Neural cell (in vitro differentiated cells): ENCODE data around the gene RABGGTB. TPM values are rescaled to one million over a fixed set of nuclear protein-coding genes. Genes with fewer than 3 reads are reported as not detected.

Experiments
- H2AFZ ChIP-seq: fragments of 200-600, 300-800 bp; sonication (generic), shearing (Covaris generic); 2 replicates; pipeline ENCODE4 v1.6.0; 2014; ENCODE audit warnings: low read depth, mild to moderate bottlenecking, antibody characterized with exemption, low read length, moderate library complexity
- H3F3A ChIP-seq: fragments of 200-600 bp; shearing (Covaris generic); 2 replicates; pipeline ENCODE4 v1.6.1; 2016; ENCODE audit warnings: mild to moderate bottlenecking, moderate library complexity, mixed read lengths, antibody characterized with exemption, low read length; ENCODE audit not compliant: insufficient read depth, poor library complexity, severe bottlenecking
- H3K27ac ChIP-seq: fragments of 200-600, 300-800 bp; sonication (generic), shearing (Covaris generic); 2 replicates; pipeline ENCODE4 v1.5.1; 2014; ENCODE audit warnings: mild to moderate bottlenecking, low read length, moderate library complexity
- H3K27me3 ChIP-seq: fragments of 300-800, 200-600 bp; sonication (generic), shearing (Covaris generic); 2 replicates; pipeline ENCODE4 v1.6.0; 2014; ENCODE audit warnings: mild to moderate bottlenecking, low read depth, low read length, moderate library complexity; ENCODE audit not compliant: insufficient read depth
- H3K36me3 ChIP-seq: fragments of 300-800, 200-600 bp; sonication (generic), shearing (Covaris generic); 2 replicates; pipeline ENCODE4 v1.5.1; 2014; ENCODE audit warnings: mild to moderate bottlenecking, antibody characterized with exemption, low read length, moderate library complexity; ENCODE audit not compliant: insufficient read depth
- H3K4me2 ChIP-seq: fragments of 300-800, 200-600 bp; sonication (generic), shearing (Covaris generic); 2 replicates; pipeline ENCODE4 v1.6.0; 2014; ENCODE audit warnings: mild to moderate bottlenecking, low read length
- H3K4me3 ChIP-seq: fragments of 300-800, 200-600 bp; sonication (generic), shearing (Covaris generic); 2 replicates; pipeline ENCODE4 v1.5.1; 2014; ENCODE audit warnings: mild to moderate bottlenecking, low read length, moderate library complexity
- H3K79me2 ChIP-seq: fragments of 200-600 bp; shearing (Covaris generic); replicated peaks from 2 replicates; pipeline ENCODE4 v1.6.0; 2014; ENCODE audit warnings: mild to moderate bottlenecking, low read length, moderate library complexity; ENCODE audit not compliant: insufficient read depth
- H3K9ac ChIP-seq: fragments of 300-800, 200-600 bp; sonication (generic), shearing (Covaris generic); 2 replicates; pipeline ENCODE4 v1.6.1; 2016; ENCODE audit warnings: mild to moderate bottlenecking, low read length, mixed read lengths
- H3K9me2 ChIP-seq: fragments of 200-600 bp; shearing (Covaris generic); 2 replicates; pipeline ENCODE4 v1.6.1; 2016; ENCODE audit warnings: mild to moderate bottlenecking, low read length, mixed read lengths; ENCODE audit not compliant: insufficient read depth
- H3K9me3 ChIP-seq: fragments of 200-600, 300-800 bp; sonication (generic), shearing (Covaris generic); 2 replicates; pipeline ENCODE4 v1.6.1; 2016; ENCODE audit warnings: mild to moderate bottlenecking, mixed run types, low read length, moderate library complexity, mixed read lengths
- H4K20me1 ChIP-seq: fragments of 200-600 bp; shearing (Covaris generic); 2 replicates; pipeline ENCODE4 v1.6.1; 2016; ENCODE audit warnings: mild to moderate bottlenecking, mixed run types; ENCODE audit not compliant: insufficient read depth
- CTCF ChIP-seq: fragments of 450-650 bp; IDR thresholded peaks from 2 replicates; pipeline ENCODE4 v1.5.1; 2014; ENCODE audit warnings: antibody characterized with exemption, mild to moderate bottlenecking, moderate library complexity; ENCODE audit not compliant: poor library complexity, severe bottlenecking
- EP300 ChIP-seq: fragments of 450-650 bp; conservative IDR thresholded peaks from 2 replicates; pipeline ENCODE4 v1.6.1; 2014; ENCODE audit warnings: antibody characterized with exemption, mild to moderate bottlenecking, moderate library complexity; ENCODE audit not compliant: poor library complexity, severe bottlenecking
- EZH2 ChIP-seq: fragments of 200-600, 300-800 bp; shearing (Covaris generic), sonication (generic); IDR thresholded peaks from 2 replicates; pipeline ENCODE4 v1.6.1; 2014; ENCODE audit warnings: antibody characterized with exemption, low read length, borderline replicate concordance, mild to moderate bottlenecking; ENCODE audit not compliant: insufficient read depth, poor library complexity, severe bottlenecking
- MXI1 ChIP-seq: fragments of 450-650 bp; conservative IDR thresholded peaks from 2 replicates; pipeline ENCODE4 v1.6.1; 2014; ENCODE audit warnings: antibody characterized with exemption, mild to moderate bottlenecking; ENCODE audit not compliant: poor library complexity, severe bottlenecking
- POLR2AphosphoS5 ChIP-seq: IDR thresholded peaks from 2 replicates; pipeline ENCODE4 v1.6.1; 2012
- RAD21 ChIP-seq: fragments of 450-650 bp; conservative IDR thresholded peaks from 2 replicates; pipeline ENCODE4 v1.6.1; 2014; ENCODE audit warnings: antibody characterized with exemption, mild to moderate bottlenecking, moderate library complexity
- SMC3 ChIP-seq: fragments of 450-650 bp; conservative IDR thresholded peaks from 2 replicates; pipeline ENCODE4 v1.6.1; 2014; ENCODE audit warnings: antibody characterized with exemption, mild to moderate bottlenecking, moderate library complexity; ENCODE audit not compliant: poor library complexity
- TAF1 ChIP-seq: IDR thresholded peaks from 2 replicates; pipeline ENCODE4 v1.6.1; 2012; ENCODE audit warnings: low read depth
- polyA plus RNA-seq: library from polyadenylated mRNA; depleted of rRNA; stranded (reverse); fragments of >200 nt; gene quantifications from 2 replicates; pipeline ENCODE4 v1.2.3, GENCODE V29; 2014
- small RNA-seq, 3 experiments: library from RNA; depleted of rRNA; stranded (forward); fragments of <200 nt; gene quantifications; one replicate each; pipeline ENCODE3, GENCODE V24; 2012
- TF ChIP-seq, protein P1 (sequence below): IDR thresholded peaks from 2 replicates; pipeline ENCODE4 v1.6.1; 2012; ENCODE audit warnings: borderline replicate concordance

RABGGTB gene
- polyA plus RNA-seq, 1 donor from 2014 or later: 132 TPM

DNA sequence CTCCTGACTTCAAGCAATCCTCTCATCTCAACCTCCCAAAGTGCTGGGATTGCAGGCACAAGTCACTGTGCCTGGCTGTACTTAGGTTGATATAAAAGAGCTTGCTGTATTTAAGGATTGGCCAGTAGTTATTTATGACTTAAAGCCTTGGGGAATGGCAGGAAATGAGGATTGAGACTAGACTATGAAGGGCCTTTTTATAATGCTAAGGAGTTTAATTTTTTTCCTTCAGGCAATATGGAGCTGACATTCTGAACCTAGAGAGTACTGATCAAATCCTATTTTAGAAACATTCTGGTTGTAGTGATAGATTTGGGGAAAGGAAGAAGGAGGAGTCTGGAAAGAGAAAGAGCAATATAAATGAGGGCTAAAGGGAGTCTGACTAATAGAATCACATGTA, 55.4 kb downstream of the RABGGTB start:
- Histone ChIP-seq H3K9me2 (no peaks in the 10 kb centered on the region), H3F3A (no peaks in the 10 kb centered on the region), H3K9ac (no peak overlapping the region), H3K4me3 (no peak overlapping the region), H4K20me1 (no peaks in the 10 kb centered on the region), H3K79me2 (no peaks in the 10 kb centered on the region), H3K27ac (no peak overlapping the region), H3K4me2 (no peak overlapping the region), H3K9me3 (no peaks in the 10 kb centered on the region), H2AFZ (no peak overlapping the region), H3K27me3 (no peaks in the 10 kb centered on the region), H3K36me3 (no peaks in the 10 kb centered on the region)
- TF ChIP-seq MXI1 (no peak), SMC3 (no peak), POLR2AphosphoS5 (no peak), CTCF (no peak), RAD21 (no peak), EZH2 (no peak), TAF1 (no peak), EP300 (no peak)
- TF ChIP-seq, protein P1, sequence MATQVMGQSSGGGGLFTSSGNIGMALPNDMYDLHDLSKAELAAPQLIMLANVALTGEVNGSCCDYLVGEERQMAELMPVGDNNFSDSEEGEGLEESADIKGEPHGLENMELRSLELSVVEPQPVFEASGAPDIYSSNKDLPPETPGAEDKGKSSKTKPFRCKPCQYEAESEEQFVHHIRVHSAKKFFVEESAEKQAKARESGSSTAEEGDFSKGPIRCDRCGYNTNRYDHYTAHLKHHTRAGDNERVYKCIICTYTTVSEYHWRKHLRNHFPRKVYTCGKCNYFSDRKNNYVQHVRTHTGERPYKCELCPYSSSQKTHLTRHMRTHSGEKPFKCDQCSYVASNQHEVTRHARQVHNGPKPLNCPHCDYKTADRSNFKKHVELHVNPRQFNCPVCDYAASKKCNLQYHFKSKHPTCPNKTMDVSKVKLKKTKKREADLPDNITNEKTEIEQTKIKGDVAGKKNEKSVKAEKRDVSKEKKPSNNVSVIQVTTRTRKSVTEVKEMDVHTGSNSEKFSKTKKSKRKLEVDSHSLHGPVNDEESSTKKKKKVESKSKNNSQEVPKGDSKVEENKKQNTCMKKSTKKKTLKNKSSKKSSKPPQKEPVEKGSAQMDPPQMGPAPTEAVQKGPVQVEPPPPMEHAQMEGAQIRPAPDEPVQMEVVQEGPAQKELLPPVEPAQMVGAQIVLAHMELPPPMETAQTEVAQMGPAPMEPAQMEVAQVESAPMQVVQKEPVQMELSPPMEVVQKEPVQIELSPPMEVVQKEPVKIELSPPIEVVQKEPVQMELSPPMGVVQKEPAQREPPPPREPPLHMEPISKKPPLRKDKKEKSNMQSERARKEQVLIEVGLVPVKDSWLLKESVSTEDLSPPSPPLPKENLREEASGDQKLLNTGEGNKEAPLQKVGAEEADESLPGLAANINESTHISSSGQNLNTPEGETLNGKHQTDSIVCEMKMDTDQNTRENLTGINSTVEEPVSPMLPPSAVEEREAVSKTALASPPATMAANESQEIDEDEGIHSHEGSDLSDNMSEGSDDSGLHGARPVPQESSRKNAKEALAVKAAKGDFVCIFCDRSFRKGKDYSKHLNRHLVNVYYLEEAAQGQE: no peak

Small RNA genes within 50 kb of the gene (small RNA-seq; reads per million reads assigned to genes)
- 0 reads per million in 3 experiments for gene SNORD45A
- gene SNORD45B: 0 reads per million in 3 experiments
- gene SNORD45C: 0 reads per million in 3 experiments

Other genes with a start within 250 kb of the RABGGTB start
- gene SLC44A5, start 175.1 kb upstream of the RABGGTB start, polyA plus RNA-seq: 44.5 and 53.0 TPM in 2 replicates
- 218 and 230 TPM in 2 replicates for gene ACADM, start 61.5 kb upstream of the RABGGTB start, polyA plus RNA-seq
- 0.43 and 0.48 TPM in 2 replicates for gene MSH4, start 10.6 kb downstream of the RABGGTB start, polyA plus RNA-seq
- not detected in 2 replicates for gene ASB17, start 146.1 kb downstream of the RABGGTB start, polyA plus RNA-seq